Keratinocyte (primary cell): ENCODE measurements around the gene GRHL3.

Experiments
- CTCF ChIP-seq, 3 experiments: IDR thresholded peaks in 1 of 3; conservative IDR thresholded peaks in 1 of 3; optimal IDR thresholded peaks in 1 of 3; 2 replicates in 2 of 3; 3 replicates in 1 of 3; pipeline versions ENCODE3 to v1.5.1; 2011; ENCODE audit warnings: low read length in 3 of 3, mild to moderate bottlenecking in 3 of 3, moderate library complexity in 2 of 3, control low read depth in 1 of 3, inconsistent platforms in 1 of 3; ENCODE audit not compliant: insufficient read depth in 2 of 3; ENCODE audit errors: extremely low read depth in 1 of 3
- EZH2 ChIP-seq: IDR thresholded peaks from one replicate; pipeline ENCODE4 v1.6.1; 2012; ENCODE audit warnings: inconsistent platforms, mild to moderate bottlenecking, low read length, moderate library complexity

- TF ChIP-seq CTCF (optimal IDR thresholded peaks at IDR 0.05 in 1 of 3, IDR thresholded peaks at IDR 0.05 in 1 of 3, conservative IDR thresholded peaks at IDR 0.05 in 1 of 3; ENCODE audit: extremely low read depth in 1 of 3, insufficient read depth in 2 of 3, low read length in 3 of 3) (no peak), EZH2 (no peak)
Measured at GRCh38 chr1:24338447-24338846, 19.3 kb downstream of the GRHL3 start.
